ENCODE data around the gene PDE6C. TPM values are rescaled to one million over a fixed set of nuclear protein-coding genes. Genes with fewer than 3 reads are reported as not detected.

The PDE6C gene
- total and polyA plus RNA-seq, 4 donors = not detected

DNA sequence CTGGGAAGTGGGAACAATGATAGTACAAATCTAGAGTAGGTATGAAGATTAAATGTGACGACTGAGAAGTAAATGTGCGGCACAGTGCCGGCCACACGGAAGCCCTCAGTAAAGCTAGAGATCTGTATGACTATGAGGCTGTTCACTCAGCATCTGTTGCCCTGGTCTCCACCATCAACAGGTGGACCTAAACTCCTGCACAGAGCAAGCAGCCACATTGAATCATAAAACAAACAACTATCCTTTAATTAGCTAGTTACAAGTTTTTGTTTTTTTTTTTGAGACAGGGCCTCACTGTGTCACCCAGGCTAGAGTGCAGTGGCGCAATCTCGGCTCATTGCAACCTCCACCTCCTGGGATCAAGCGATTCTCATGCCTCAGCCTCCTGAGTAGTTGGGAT, 27.9 kb upstream of the PDE6C start:
- 95% methylated on average over 7 of the region's 7 CpGs for WGBS
- no peak overlapping the region for H3K27ac ChIP-seq (ENCODE audit: low read depth in 1 of 2, low read length in 2 of 2)
- TF ChIP-seq, protein P1, sequence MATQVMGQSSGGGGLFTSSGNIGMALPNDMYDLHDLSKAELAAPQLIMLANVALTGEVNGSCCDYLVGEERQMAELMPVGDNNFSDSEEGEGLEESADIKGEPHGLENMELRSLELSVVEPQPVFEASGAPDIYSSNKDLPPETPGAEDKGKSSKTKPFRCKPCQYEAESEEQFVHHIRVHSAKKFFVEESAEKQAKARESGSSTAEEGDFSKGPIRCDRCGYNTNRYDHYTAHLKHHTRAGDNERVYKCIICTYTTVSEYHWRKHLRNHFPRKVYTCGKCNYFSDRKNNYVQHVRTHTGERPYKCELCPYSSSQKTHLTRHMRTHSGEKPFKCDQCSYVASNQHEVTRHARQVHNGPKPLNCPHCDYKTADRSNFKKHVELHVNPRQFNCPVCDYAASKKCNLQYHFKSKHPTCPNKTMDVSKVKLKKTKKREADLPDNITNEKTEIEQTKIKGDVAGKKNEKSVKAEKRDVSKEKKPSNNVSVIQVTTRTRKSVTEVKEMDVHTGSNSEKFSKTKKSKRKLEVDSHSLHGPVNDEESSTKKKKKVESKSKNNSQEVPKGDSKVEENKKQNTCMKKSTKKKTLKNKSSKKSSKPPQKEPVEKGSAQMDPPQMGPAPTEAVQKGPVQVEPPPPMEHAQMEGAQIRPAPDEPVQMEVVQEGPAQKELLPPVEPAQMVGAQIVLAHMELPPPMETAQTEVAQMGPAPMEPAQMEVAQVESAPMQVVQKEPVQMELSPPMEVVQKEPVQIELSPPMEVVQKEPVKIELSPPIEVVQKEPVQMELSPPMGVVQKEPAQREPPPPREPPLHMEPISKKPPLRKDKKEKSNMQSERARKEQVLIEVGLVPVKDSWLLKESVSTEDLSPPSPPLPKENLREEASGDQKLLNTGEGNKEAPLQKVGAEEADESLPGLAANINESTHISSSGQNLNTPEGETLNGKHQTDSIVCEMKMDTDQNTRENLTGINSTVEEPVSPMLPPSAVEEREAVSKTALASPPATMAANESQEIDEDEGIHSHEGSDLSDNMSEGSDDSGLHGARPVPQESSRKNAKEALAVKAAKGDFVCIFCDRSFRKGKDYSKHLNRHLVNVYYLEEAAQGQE (IDR thresholded peaks at IDR 0.05) = no peak
- TF ChIP-seq JUND (IDR thresholded peaks at IDR 0.05) = no peak
- no peak for TF ChIP-seq RAD21 (IDR thresholded peaks at IDR 0.05)
- no peak for TF ChIP-seq RXRA (IDR thresholded peaks at IDR 0.05)
- no peak for TF ChIP-seq SP1 (IDR thresholded peaks at IDR 0.05)
- TF ChIP-seq, protein P2, sequence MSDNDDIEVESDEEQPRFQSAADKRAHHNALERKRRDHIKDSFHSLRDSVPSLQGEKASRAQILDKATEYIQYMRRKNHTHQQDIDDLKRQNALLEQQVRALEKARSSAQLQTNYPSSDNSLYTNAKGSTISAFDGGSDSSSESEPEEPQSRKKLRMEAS (IDR thresholded peaks at IDR 0.05) = no peak
- TF ChIP-seq, protein P3, sequence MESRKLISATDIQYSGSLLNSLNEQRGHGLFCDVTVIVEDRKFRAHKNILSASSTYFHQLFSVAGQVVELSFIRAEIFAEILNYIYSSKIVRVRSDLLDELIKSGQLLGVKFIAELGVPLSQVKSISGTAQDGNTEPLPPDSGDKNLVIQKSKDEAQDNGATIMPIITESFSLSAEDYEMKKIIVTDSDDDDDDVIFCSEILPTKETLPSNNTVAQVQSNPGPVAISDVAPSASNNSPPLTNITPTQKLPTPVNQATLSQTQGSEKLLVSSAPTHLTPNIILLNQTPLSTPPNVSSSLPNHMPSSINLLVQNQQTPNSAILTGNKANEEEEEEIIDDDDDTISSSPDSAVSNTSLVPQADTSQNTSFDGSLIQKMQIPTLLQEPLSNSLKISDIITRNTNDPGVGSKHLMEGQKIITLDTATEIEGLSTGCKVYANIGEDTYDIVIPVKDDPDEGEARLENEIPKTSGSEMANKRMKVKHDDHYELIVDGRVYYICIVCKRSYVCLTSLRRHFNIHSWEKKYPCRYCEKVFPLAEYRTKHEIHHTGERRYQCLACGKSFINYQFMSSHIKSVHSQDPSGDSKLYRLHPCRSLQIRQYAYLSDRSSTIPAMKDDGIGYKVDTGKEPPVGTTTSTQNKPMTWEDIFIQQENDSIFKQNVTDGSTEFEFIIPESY (IDR thresholded peaks at IDR 0.05) = no peak
- TF ChIP-seq FOXA2 (IDR thresholded peaks at IDR 0.05) = no peak
- no peak for TF ChIP-seq HNF4A (conservative IDR thresholded peaks at IDR 0.05)
- TF ChIP-seq, protein P4, sequence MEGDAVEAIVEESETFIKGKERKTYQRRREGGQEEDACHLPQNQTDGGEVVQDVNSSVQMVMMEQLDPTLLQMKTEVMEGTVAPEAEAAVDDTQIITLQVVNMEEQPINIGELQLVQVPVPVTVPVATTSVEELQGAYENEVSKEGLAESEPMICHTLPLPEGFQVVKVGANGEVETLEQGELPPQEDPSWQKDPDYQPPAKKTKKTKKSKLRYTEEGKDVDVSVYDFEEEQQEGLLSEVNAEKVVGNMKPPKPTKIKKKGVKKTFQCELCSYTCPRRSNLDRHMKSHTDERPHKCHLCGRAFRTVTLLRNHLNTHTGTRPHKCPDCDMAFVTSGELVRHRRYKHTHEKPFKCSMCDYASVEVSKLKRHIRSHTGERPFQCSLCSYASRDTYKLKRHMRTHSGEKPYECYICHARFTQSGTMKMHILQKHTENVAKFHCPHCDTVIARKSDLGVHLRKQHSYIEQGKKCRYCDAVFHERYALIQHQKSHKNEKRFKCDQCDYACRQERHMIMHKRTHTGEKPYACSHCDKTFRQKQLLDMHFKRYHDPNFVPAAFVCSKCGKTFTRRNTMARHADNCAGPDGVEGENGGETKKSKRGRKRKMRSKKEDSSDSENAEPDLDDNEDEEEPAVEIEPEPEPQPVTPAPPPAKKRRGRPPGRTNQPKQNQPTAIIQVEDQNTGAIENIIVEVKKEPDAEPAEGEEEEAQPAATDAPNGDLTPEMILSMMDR (IDR thresholded peaks at IDR 0.05; ENCODE audit: low read depth, low read length, missing input control) = no peak
- no peak for TF ChIP-seq NR2F2 (IDR thresholded peaks at IDR 0.05)
- no peak for TF ChIP-seq GABPA (IDR thresholded peaks at IDR 0.05 in 1 of 2, conservative IDR thresholded peaks at IDR 0.05 in 1 of 2)
- no peak for TF ChIP-seq FOXA1 (IDR thresholded peaks at IDR 0.05)
- no peak for TF ChIP-seq TAF1 (conservative IDR thresholded peaks at IDR 0.05)
- no peaks in the 10 kb centered on the region for H3K9me3 ChIP-seq (ENCODE audit: control insufficient read depth in 4 of 4, low read length in 3 of 4)
- DNase-seq (ENCODE audit: low spot score) = no peak
- no peaks in the 10 kb centered on the region for H3K36me3 ChIP-seq (ENCODE audit: control insufficient read depth in 4 of 4, insufficient read depth in 3 of 4, low read depth in 1 of 4, low read length in 3 of 4)
- no peak overlapping the region for H3K4me3 ChIP-seq (ENCODE audit: low read depth in 1 of 3, low read length in 3 of 3)
- no peaks in the 10 kb centered on the region for H3K4me1 ChIP-seq (ENCODE audit: control insufficient read depth in 4 of 4, insufficient read depth in 4 of 4, low read length in 3 of 4)
- no peaks in the 10 kb centered on the region for H3K27me3 ChIP-seq (ENCODE audit: control insufficient read depth in 4 of 4, insufficient read depth in 4 of 4, low read length in 3 of 4)
- no peak overlapping the region for H3K9ac ChIP-seq (ENCODE audit: low read depth in 1 of 2, low read length in 2 of 2)
